ENCODE results near the gene WDR3.
"Not testable (repeated sequence)": the region's sequence is repeated elsewhere in the genome, so short reads cannot be mapped to it uniquely, and the experiment has no call there.

Gene WDR3

DNA sequence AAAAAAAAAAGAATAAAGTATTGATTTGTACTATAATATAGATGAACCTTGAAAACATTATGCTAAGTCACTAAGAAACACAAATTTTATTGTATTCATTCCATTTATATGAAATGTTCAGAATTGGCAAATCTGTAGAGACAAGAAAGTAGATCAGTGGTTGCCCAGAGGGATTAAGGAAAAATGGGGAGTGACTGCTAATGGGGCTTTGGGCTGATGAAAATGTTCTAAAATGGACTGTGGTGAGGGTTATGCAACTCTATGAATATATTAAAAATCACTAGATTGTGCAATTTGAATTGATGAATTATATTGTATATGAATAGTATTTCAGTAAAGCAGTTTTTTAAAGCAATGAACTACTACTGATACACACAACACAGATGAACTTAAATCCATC, 10.2 kb upstream of the WDR3 start:
- H3K36me3 ChIP-seq (ENCODE audit: control insufficient read depth, low read length): peaks cover 20% of the 10 kb centered on the region

DNA sequence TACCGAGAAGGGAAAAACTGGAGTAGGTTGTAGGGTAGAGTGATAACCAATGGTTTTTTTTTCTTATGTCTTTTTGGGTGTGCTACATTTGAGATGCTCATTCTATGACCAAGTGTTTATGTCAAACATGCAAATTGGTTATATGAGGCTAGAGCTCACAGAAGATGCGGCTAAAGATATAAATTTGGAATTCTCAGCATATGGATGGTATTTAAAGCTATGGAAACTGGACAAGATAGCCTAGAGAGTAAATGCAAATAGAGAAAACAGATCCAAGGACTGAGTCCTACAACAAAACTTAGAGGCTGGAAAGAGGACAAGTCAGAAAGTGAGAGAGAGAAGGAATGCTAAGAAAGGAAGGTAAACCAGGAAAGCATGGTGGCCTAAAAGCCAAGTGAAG, 7.5 kb upstream of the WDR3 start:
- H3K4me1 ChIP-seq (ENCODE audit: control insufficient read depth, low read length): no peaks in the 10 kb centered on the region
- H3K79me2 ChIP-seq (ENCODE audit: control insufficient read depth, low read length): peaks cover 24% of the 10 kb centered on the region
- H3K9me3 ChIP-seq (ENCODE audit: control insufficient read depth, insufficient read depth, low read length): no peaks in the 10 kb centered on the region
- H3F3A ChIP-seq (ENCODE audit: control insufficient read depth, insufficient read depth): no peaks in the 10 kb centered on the region
- no peak overlapping the region for H3K27ac ChIP-seq (ENCODE audit: low read depth, low read length)
- no peak overlapping the region for H3K4me3 ChIP-seq (ENCODE audit: low read length)
- H3K4me2 ChIP-seq (ENCODE audit: low read length): no peak overlapping the region
- H3K27me3 ChIP-seq (ENCODE audit: control insufficient read depth, low read length): no peaks in the 10 kb centered on the region
- H3K9me2 ChIP-seq (replicated peaks; ENCODE audit: control insufficient read depth, low read length): no peaks in the 10 kb centered on the region
- peaks cover 7% of the 10 kb centered on the region for H3K36me3 ChIP-seq (ENCODE audit: control insufficient read depth, low read length)
- no peaks in the 10 kb centered on the region for H4K20me1 ChIP-seq (ENCODE audit: control insufficient read depth, insufficient read depth, low read depth, low read length)
- no peak for TF ChIP-seq EZH2phosphoT487 (IDR thresholded peaks at IDR 0.05; ENCODE audit: borderline replicate concordance, low read length)
- TF ChIP-seq, protein P1, sequence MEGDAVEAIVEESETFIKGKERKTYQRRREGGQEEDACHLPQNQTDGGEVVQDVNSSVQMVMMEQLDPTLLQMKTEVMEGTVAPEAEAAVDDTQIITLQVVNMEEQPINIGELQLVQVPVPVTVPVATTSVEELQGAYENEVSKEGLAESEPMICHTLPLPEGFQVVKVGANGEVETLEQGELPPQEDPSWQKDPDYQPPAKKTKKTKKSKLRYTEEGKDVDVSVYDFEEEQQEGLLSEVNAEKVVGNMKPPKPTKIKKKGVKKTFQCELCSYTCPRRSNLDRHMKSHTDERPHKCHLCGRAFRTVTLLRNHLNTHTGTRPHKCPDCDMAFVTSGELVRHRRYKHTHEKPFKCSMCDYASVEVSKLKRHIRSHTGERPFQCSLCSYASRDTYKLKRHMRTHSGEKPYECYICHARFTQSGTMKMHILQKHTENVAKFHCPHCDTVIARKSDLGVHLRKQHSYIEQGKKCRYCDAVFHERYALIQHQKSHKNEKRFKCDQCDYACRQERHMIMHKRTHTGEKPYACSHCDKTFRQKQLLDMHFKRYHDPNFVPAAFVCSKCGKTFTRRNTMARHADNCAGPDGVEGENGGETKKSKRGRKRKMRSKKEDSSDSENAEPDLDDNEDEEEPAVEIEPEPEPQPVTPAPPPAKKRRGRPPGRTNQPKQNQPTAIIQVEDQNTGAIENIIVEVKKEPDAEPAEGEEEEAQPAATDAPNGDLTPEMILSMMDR (IDR thresholded peaks at IDR 0.05; ENCODE audit: low read depth, low read length, poor library complexity, severe bottlenecking): no peak

More for the DNA sequence above, 10.2 kb upstream of the WDR3 start:
- Histone ChIP-seq H3K4me2 (ENCODE audit: low read length) (no peak overlapping the region), H3K4me1 (ENCODE audit: control insufficient read depth, low read length) (no peaks in the 10 kb centered on the region), H3K27ac (ENCODE audit: low read depth, low read length) (no peak overlapping the region), H4K20me1 (ENCODE audit: control insufficient read depth, insufficient read depth, low read depth, low read length) (no peaks in the 10 kb centered on the region), H3K79me2 (ENCODE audit: control insufficient read depth, low read length) (peaks cover 6% of the 10 kb centered on the region), H3K27me3 (ENCODE audit: control insufficient read depth, low read length) (no peaks in the 10 kb centered on the region), H3K9me3 (ENCODE audit: control insufficient read depth, insufficient read depth, low read length) (no peaks in the 10 kb centered on the region), H3K4me3 (ENCODE audit: low read length) (no peak overlapping the region), H3K9me2 (replicated peaks; ENCODE audit: control insufficient read depth, low read length) (no peaks in the 10 kb centered on the region), H3F3A (ENCODE audit: control insufficient read depth, insufficient read depth) (no peaks in the 10 kb centered on the region)
- TF ChIP-seq, protein P1 (IDR thresholded peaks at IDR 0.05; ENCODE audit: low read depth, low read length, poor library complexity, severe bottlenecking): no peak
- TF ChIP-seq EZH2phosphoT487 (IDR thresholded peaks at IDR 0.05; ENCODE audit: borderline replicate concordance, low read length): no peak

DNA sequence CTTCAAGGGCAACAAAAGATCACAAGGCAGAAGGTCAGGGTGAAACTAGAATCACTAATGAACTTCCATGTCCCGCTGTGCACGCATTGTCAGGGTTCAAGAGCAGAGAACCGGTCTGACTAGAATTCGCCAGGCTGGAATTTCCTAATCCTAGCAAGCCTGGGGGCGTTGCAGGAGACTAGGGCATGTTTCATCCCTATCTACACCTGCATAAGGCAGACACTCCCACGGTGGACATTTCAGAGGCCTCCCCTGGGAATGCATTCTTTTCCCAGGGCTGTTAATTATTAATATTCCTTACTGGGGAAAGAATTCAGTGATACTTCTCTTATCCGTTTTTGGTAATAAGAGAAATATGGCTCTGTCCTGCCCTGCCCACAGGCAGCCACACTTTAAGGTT, 6.8 kb upstream of the WDR3 start:
- not testable (repeated sequence) for H3K9me2 ChIP-seq (replicated peaks; ENCODE audit: control insufficient read depth, low read length); H3F3A ChIP-seq (ENCODE audit: control insufficient read depth, insufficient read depth); H3K9me3 ChIP-seq (ENCODE audit: control insufficient read depth, insufficient read depth, low read length); H3K36me3 ChIP-seq (ENCODE audit: control insufficient read depth, low read length); H4K20me1 ChIP-seq (ENCODE audit: control insufficient read depth, insufficient read depth, low read depth, low read length); H3K4me1 ChIP-seq (ENCODE audit: control insufficient read depth, low read length); H3K27me3 ChIP-seq (ENCODE audit: control insufficient read depth, low read length); H3K4me3 ChIP-seq (ENCODE audit: low read length); H3K27ac ChIP-seq (ENCODE audit: low read depth, low read length); H3K4me2 ChIP-seq (ENCODE audit: low read length)
- peaks cover 30% of the 10 kb centered on the region for H3K79me2 ChIP-seq (ENCODE audit: control insufficient read depth, low read length)

DNA sequence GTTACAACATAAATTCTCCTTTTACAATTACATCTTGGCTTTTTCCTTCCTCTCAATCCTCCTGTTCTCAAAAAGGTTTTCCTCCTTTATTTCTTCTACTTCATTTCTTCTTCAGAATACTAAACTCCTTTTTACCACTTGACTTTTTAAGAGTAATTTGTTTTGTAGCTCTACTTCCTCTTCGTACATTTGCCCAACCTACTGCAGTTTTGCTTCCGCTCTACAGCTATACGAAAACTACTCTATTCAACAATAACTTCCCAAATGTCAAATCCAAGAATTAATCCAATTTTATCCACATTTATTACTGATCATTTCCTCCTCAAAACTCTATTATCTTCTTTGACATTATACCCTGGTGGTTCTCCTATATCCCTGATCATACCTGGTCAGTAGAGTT, 3.6 kb upstream of the WDR3 start:
- Histone ChIP-seq H3K9me2 (replicated peaks; ENCODE audit: control insufficient read depth, low read length) (no peaks in the 10 kb centered on the region), H3K9me3 (ENCODE audit: control insufficient read depth, insufficient read depth, low read length) (no peaks in the 10 kb centered on the region), H3K4me3 (ENCODE audit: low read length) (no peak overlapping the region), H3F3A (ENCODE audit: control insufficient read depth, insufficient read depth) (no peaks in the 10 kb centered on the region; the same call in 1 of the 2 replicates), H3K36me3 (ENCODE audit: control insufficient read depth, low read length) (no peaks in the 10 kb centered on the region; the same call in 1 of the 2 replicates), H3K4me1 (ENCODE audit: control insufficient read depth, low read length) (peaks cover 10% of the 10 kb centered on the region), H3K79me2 (ENCODE audit: control insufficient read depth, low read length) (peaks cover 57% of the 10 kb centered on the region), H3K4me2 (ENCODE audit: low read length) (no peak overlapping the region), H4K20me1 (ENCODE audit: control insufficient read depth, insufficient read depth, low read depth, low read length) (no peaks in the 10 kb centered on the region), H3K27me3 (ENCODE audit: control insufficient read depth, low read length) (no peaks in the 10 kb centered on the region), H3K27ac (ENCODE audit: low read depth, low read length) (no peak overlapping the region)
- TF ChIP-seq EZH2phosphoT487 (IDR thresholded peaks at IDR 0.05; ENCODE audit: borderline replicate concordance, low read length): no peak
- TF ChIP-seq, protein P1 (IDR thresholded peaks at IDR 0.05; ENCODE audit: low read depth, low read length, poor library complexity, severe bottlenecking): no peak

Measured in DOHH2 (cell line).